ENCODE data around the gene VPS13A. TPM values are rescaled to one million over a fixed set of nuclear protein-coding genes. Genes with fewer than 3 reads are reported as not detected.
A peak's percentile ranks its signal among the peaks of the same experiment; 100 is the strongest.

Gene VPS13A
- total RNA-seq, 2 experiments from 2014 or later = 34.4 to 37.0 TPM

DNA sequence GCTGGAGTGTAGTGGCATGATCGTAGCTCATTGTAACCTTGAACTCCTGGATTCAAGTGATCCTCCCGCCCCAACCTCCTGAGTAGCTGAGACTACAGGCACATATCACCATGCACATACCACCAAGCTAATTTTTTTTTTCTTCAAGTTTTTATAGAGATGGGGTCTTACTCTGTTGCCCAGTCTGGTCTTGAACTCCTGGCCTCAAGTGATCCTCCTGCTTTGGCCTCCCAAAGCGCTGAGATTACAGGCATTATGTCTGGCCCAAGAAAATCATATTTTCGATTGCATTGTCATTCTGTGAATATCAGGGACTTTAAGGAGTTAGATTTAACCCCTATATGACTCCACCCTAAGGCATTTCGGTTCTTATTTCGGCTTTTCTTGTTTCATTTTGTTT lies 116.6 kb downstream of the VPS13A start:
- CTCF ChIA-PET = no interaction called here
- POLR2A ChIA-PET = no interaction called here

DNA sequence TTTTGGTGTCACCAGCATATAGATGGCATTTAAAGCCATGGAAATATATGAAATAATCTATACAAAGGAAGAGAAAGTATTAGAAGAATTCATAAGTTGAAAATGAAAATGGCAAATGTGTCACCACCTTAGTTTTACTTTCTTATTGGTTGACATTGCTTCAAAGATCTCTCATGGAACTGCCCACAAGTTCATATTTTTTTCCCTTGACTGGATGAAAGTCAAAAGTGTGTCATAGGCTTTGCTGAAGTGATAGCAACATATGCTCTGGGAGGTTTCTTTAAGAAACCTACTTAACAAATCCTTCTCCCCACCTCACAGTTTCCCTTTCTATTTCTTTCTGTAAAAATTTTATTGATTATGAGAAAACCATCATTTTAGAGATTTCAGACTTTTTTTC lies 127.2 kb downstream of the VPS13A start:
- Mint-ChIP-seq H3K36me3 (ENCODE audit: low read depth) (peaks cover 15% of the 10 kb centered on the region), H3K9me3 (no peaks in the 10 kb centered on the region), H3K4me1 (ENCODE audit: low read depth) (peaks cover 8% of the 10 kb centered on the region), H3K4me3 (no peak overlapping the region), H3K27ac (peak overlapping the region; percentile 57), H3K27me3 (no peaks in the 10 kb centered on the region)
- DNase-seq (no peak), ATAC-seq (peak; percentile 95)
- intact Hi-C loops (cut with micrococcal nuclease) = no loop called here
- CTCF ChIA-PET = no interaction called here
- TF ChIP-seq, protein P1, sequence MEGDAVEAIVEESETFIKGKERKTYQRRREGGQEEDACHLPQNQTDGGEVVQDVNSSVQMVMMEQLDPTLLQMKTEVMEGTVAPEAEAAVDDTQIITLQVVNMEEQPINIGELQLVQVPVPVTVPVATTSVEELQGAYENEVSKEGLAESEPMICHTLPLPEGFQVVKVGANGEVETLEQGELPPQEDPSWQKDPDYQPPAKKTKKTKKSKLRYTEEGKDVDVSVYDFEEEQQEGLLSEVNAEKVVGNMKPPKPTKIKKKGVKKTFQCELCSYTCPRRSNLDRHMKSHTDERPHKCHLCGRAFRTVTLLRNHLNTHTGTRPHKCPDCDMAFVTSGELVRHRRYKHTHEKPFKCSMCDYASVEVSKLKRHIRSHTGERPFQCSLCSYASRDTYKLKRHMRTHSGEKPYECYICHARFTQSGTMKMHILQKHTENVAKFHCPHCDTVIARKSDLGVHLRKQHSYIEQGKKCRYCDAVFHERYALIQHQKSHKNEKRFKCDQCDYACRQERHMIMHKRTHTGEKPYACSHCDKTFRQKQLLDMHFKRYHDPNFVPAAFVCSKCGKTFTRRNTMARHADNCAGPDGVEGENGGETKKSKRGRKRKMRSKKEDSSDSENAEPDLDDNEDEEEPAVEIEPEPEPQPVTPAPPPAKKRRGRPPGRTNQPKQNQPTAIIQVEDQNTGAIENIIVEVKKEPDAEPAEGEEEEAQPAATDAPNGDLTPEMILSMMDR (IDR thresholded peaks at IDR 0.05) = no peak
- POLR2A ChIA-PET = no interaction called here

More for the DNA sequence above, 116.6 kb downstream of the VPS13A start:
- Mint-ChIP-seq H3K4me1 (ENCODE audit: low read depth) (no peaks in the 10 kb centered on the region), H3K4me3 (no peak overlapping the region), H3K9me3 (peaks cover 3% of the 10 kb centered on the region), H3K27ac (no peak overlapping the region), H3K27me3 (no peaks in the 10 kb centered on the region), H3K36me3 (ENCODE audit: low read depth) (peaks cover 25% of the 10 kb centered on the region)
- intact Hi-C loops (cut with micrococcal nuclease) = no loop called here
- no peak for DNase-seq
- TF ChIP-seq, protein P1 (IDR thresholded peaks at IDR 0.05) = no peak
- ATAC-seq = no peak

DNA sequence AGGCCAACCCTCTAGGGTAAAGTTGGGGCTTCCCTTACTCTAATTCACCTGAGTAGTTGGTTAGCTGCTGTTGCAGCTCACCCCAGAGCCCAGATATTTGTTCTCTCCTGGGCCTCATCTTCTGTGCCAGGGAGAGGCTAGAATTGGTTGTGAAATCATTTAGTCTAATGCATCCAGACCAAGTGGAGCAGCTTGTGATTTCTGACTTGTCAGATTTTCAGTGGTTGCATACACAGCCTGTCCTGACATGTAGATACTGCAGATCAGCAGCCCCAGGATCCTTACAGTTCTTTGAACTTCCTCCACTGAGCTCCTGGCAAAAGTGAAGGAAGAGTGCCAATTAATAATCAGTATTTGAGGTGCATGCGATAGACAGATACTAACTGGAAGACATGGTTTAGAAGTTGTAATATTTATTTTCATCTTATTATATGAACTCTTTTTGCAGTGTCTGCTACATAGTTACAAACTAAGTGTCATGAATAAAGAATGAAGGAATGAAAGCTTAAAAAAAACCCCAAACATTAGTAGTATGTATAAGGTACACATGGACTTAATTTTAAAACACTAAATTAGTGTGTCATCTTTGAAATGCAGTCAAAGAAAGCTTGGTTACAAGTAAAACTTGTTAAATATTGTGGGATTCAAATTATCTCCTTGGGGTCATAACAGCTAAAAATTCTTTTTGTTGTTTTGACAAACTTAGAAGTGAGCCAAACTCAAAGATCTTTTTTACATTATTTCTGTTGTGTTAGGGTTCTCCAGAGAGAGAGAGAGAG lies 128.5 kb downstream of the VPS13A start:
- TF ChIP-seq, protein P1 (IDR thresholded peaks at IDR 0.05) = no peak
- ChIA-PET POLR2A (no interaction called here), CTCF (interaction anchor here (0.9 kb wide), 1 partner anchor 139 kb away, joined by 3 read pairs; no protein-coding TSS in a partner anchor)
- no peak overlapping the region for H3K4me3 Mint-ChIP-seq
- no peak for ATAC-seq
- no peaks in the 10 kb centered on the region for H3K9me3 Mint-ChIP-seq
- H3K27ac Mint-ChIP-seq = no peak overlapping the region
- peaks cover 26% of the 10 kb centered on the region for H3K36me3 Mint-ChIP-seq (ENCODE audit: low read depth)
- DNase-seq = no peak
- no peaks in the 10 kb centered on the region for H3K27me3 Mint-ChIP-seq
- intact Hi-C loops (cut with micrococcal nuclease) = no loop called here
- H3K4me1 Mint-ChIP-seq (ENCODE audit: low read depth) = peaks cover 8% of the 10 kb centered on the region

DNA sequence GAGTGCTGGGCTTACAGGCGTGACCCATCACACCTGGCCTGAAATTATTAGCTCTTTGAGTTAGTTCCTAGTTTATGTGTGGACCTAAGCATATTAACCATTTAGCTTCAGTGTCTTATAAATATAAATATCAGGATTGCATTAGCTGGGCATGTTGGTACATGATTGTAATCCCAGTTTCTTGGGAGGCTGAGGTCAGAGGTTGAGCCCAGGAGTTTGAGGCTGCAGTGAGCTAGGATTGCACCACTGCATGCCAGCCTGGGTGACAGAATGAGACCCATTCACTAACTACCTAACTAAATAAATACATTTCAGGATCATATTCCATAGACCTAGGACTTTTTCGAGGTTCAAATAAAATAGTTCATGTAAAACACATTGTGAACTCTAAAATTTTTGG lies 129.8 kb downstream of the VPS13A start:
- H3K27me3 Mint-ChIP-seq = no peaks in the 10 kb centered on the region
- H3K27ac Mint-ChIP-seq = no peak overlapping the region
- no peak for DNase-seq
- ChIA-PET CTCF (no interaction called here), POLR2A (no interaction called here)
- H3K9me3 Mint-ChIP-seq = no peaks in the 10 kb centered on the region
- no peak for ATAC-seq
- H3K4me3 Mint-ChIP-seq = no peak overlapping the region
- peaks cover 35% of the 10 kb centered on the region for H3K36me3 Mint-ChIP-seq (ENCODE audit: low read depth)
- H3K4me1 Mint-ChIP-seq (ENCODE audit: low read depth) = peaks cover 8% of the 10 kb centered on the region
- intact Hi-C loops (cut with micrococcal nuclease) = no loop called here
- TF ChIP-seq, protein P1 (IDR thresholded peaks at IDR 0.05) = no peak

DNA sequence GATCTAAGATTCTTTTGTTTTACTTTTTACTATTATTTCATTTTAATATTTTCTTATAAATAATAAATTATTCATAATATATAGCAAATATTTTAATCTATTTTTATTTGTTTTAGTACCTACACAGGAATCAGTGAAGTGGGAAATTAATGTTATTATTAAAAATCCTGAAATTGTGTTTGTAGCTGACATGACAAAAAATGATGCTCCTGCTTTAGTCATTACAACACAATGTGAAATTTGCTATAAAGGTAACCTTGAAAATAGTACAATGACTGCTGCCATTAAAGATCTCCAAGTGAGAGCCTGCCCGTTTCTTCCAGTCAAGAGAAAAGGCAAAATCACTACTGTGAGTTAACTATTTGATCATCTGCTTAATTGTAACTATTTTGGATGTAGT lies 138.7 kb downstream of the VPS13A start:
- intact Hi-C loops (cut with micrococcal nuclease) = no loop called here
- DNase-seq (no peak), ATAC-seq (no peak)
- Mint-ChIP-seq H3K9me3 (no peaks in the 10 kb centered on the region), H3K4me1 (ENCODE audit: low read depth) (peaks cover 4% of the 10 kb centered on the region), H3K36me3 (ENCODE audit: low read depth) (peaks cover 27% of the 10 kb centered on the region), H3K27ac (no peak overlapping the region), H3K4me3 (no peak overlapping the region), H3K27me3 (no peaks in the 10 kb centered on the region)
- TF ChIP-seq, protein P1 (IDR thresholded peaks at IDR 0.05) = no peak
- ChIA-PET CTCF (no interaction called here), POLR2A (no interaction called here)

All from activated CD8-positive, alpha-beta T cell treated with anti-CD3 and anti-CD28 coated beads for 36 hours (primary cell).